GM12873 (cell line): Measurements from ENCODE around the gene TSPEAR.

ENCODE experiments used
- CTCF ChIP-seq: IDR thresholded peaks from 2 replicates; pipeline ENCODE4 v1.5.1; 2012; ENCODE audit warnings: low read depth, mild to moderate bottlenecking, moderate library complexity, low read length, control low read depth; ENCODE audit not compliant: insufficient read depth; ENCODE audit errors: missing control alignments

Gene TSPEAR

GRCh38 chr21:44524414-44525371, 186.7 kb downstream of the TSPEAR start:
- TF ChIP-seq CTCF, result no peak

GRCh38 chr21:44523567-44524413, 187.6 kb downstream of the TSPEAR start:
- TF ChIP-seq CTCF, result no peak

- TF ChIP-seq CTCF, result no peak
Observed at GRCh38 chr21:44522753-44523204, 188.6 kb downstream of the TSPEAR start.

GRCh38 chr21:44521928-44522752, 189.2 kb downstream of the TSPEAR start:
- no peak for TF ChIP-seq CTCF

GRCh38 chr21:44521301-44521927, 190.0 kb downstream of the TSPEAR start:
- TF ChIP-seq CTCF, result no peak

- no peak for TF ChIP-seq CTCF
Observed at GRCh38 chr21:44520326-44521300, 190.8 kb downstream of the TSPEAR start.
